ENCODE data around the gene FGFR3. TPM values are rescaled to one million over a fixed set of nuclear protein-coding genes. Genes with fewer than 3 reads are reported as not detected.
A peak's percentile ranks its signal among the peaks of the same experiment; 100 is the strongest.

Gene FGFR3
- polyA plus RNA-seq, 1 experiment = 0.06 TPM

DNA sequence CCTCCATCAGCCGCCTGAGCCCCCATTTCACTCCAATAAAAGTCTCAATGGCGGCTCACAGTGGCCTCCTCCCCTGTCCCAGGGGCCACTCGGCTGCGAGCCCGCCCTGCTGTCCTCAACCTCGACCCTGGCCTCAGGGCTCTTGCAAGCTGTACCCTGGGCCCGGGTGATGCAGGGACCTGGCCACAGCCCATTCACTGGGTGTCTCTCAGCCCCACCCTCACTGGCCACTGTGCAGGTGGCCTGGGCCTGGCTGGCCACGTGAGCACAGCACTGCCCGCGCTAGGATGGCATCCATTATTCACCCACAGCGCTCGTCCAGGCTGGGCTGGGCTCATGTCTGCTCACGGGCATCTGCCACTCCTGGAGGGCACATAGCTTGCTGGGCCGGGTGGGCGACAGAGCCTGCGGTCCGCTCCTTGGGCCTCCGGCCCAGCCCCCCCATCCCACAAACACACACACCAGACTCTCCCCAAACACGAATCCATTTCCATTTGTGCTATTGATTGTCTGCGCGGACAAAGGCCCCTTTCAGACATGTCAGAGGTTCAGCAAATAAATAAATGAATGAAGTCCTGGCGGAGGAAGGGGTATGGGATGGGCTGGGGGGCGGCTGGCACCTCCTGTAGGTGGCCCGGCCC lies 16.5 kb upstream of the FGFR3 start:
- no peak for DNase-seq (ENCODE audit: low read depth, low spot score)
- no peak for TF ChIP-seq CTCF (IDR thresholded peaks at IDR 0.05; ENCODE audit: low read depth, low read length)
- Histone ChIP-seq H3K9me3 (ENCODE audit: control insufficient read depth, insufficient read depth, low read length) (no peaks in the 10 kb centered on the region; the same call in 1 of the 2 replicates), H3K27ac (ENCODE audit: low read depth, low read length) (no peak overlapping the region), H3K4me3 (ENCODE audit: low read depth, low read length) (no peak overlapping the region), H3K27me3 (ENCODE audit: control insufficient read depth, insufficient read depth, low read length) (peaks cover 10% of the 10 kb centered on the region)
- ChIA-PET CTCF (interaction anchor here (1.1 kb wide), 1 partner anchor 31 kb away, joined by 3 read pairs; no protein-coding TSS in a partner anchor), POLR2A (no interaction called here)

DNA sequence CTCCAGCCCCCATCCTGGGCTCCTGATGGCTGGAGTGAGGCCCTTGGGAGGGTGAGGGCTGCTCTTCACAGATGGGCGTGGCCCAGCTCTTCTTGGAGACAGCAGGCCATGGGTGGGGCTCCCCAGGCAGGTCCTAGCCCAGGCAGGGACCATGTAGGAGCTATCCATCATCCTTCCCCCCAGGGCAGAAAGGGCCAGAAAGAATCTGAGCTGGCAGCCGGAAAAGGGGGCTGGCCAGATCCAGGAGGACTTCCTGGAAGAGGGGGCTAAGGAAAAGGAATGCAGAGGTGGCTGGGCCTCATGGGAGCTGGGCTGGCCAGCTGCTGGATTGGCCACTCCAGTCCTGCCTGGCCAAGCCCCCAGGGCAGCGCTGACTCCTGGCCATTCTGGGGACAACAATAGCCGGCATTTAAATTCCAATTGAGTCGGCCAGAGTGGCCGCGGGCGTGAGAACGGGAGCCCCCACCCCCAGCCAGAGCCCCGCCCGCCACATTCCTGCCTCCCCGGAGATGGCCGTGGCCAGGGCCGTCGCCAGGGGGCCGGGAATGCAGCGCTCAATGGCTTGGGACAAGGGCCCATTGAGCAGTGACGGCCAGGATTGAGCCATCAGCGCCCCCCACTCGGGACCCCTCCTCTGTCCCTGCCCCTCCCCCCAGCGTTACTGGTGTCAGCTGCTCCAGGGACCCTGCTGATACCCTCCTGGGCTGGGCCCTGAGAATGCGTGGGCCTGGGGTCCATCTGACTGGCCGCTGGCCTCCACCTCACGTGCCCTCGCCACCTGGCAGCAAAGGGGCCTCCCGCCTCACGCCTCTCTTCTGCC lies 15.1 kb upstream of the FGFR3 start:
- CTCF ChIA-PET = interaction anchor here (0.9 to 1.4 kb wide), 5 partner anchors 10 to 133 kb away, joined by 3 to 8 read pairs (median 4); no protein-coding TSS in a partner anchor
- TF ChIP-seq CTCF (IDR thresholded peaks at IDR 0.05; ENCODE audit: low read depth, low read length) = peak; percentile 17; the same call in 1 of the 2 replicates
- Histone ChIP-seq H3K27me3 (ENCODE audit: control insufficient read depth, insufficient read depth, low read length) (peaks cover 10% of the 10 kb centered on the region), H3K9me3 (ENCODE audit: control insufficient read depth, insufficient read depth, low read length) (no peaks in the 10 kb centered on the region; the same call in 1 of the 2 replicates), H3K4me3 (ENCODE audit: low read depth, low read length) (no peak overlapping the region), H3K27ac (ENCODE audit: low read depth, low read length) (no peak overlapping the region)
- DNase-seq (ENCODE audit: low read depth, low spot score) = no peak
- POLR2A ChIA-PET = interaction anchor here (0.8 kb wide), 1 partner anchor 30 kb away, joined by 3 read pairs; no protein-coding TSS in a partner anchor

- no peak for TF ChIP-seq CTCF (IDR thresholded peaks at IDR 0.05; ENCODE audit: low read depth, low read length)
- H3K9me3 ChIP-seq (ENCODE audit: control insufficient read depth, insufficient read depth, low read length) = no peaks in the 10 kb centered on the region; the same call in 1 of the 2 replicates
- ChIA-PET POLR2A (no interaction called here), CTCF (interaction anchor here (1.4 kb wide), 1 partner anchor 121 kb away, joined by 4 read pairs; no protein-coding TSS in a partner anchor)
- no peak overlapping the region for H3K4me3 ChIP-seq (ENCODE audit: low read depth, low read length)
- peaks cover 10% of the 10 kb centered on the region for H3K27me3 ChIP-seq (ENCODE audit: control insufficient read depth, insufficient read depth, low read length)
- DNase-seq (ENCODE audit: low read depth, low spot score) = no peak
- H3K27ac ChIP-seq (ENCODE audit: low read depth, low read length) = no peak overlapping the region
These were observed 14.3 kb upstream of the FGFR3 start for GRCh38 chr4:1778642-1779392.

GRCh38 chr4:1779588-1780382 lies 13.3 kb upstream of the FGFR3 start:
- H3K4me3 ChIP-seq (ENCODE audit: low read depth, low read length) = no peak overlapping the region
- no peak for TF ChIP-seq CTCF (IDR thresholded peaks at IDR 0.05; ENCODE audit: low read depth, low read length)
- POLR2A ChIA-PET = interaction anchor here (0.6 kb wide), 1 partner anchor 80 kb away, joined by 4 read pairs; no protein-coding TSS in a partner anchor
- CTCF ChIA-PET = no interaction called here
- peaks cover 19% of the 10 kb centered on the region for H3K27me3 ChIP-seq (ENCODE audit: control insufficient read depth, insufficient read depth, low read length)
- H3K27ac ChIP-seq (ENCODE audit: low read depth, low read length) = no peak overlapping the region
- no peak for DNase-seq (ENCODE audit: low read depth, low spot score)
- H3K9me3 ChIP-seq (ENCODE audit: control insufficient read depth, insufficient read depth, low read length) = no peaks in the 10 kb centered on the region; the same call in 1 of the 2 replicates

Measured in AG04450 (cell line).